ENCODE measurements around the gene PXT1.
"Not testable (repeated sequence)": the region's sequence is repeated elsewhere in the genome, so short reads cannot be mapped to it uniquely, and the experiment has no call there.

PXT1 gene

GRCh38 chr6:36372088-36372487 lies 70.6 kb downstream of the PXT1 start:
- H3K27me3 ChIP-seq (ENCODE audit: control insufficient read depth, insufficient read depth, low read length, poor library complexity, severe bottlenecking): no peaks in the 10 kb centered on the region
- H3K4me1 ChIP-seq (ENCODE audit: control insufficient read depth, insufficient read depth, low read length): no peaks in the 10 kb centered on the region
- H3K36me3 ChIP-seq (ENCODE audit: control insufficient read depth, insufficient read depth, low read length): no peaks in the 10 kb centered on the region
- WGBS, 2 experiments: 94 to 95% methylated on average over 6 of the region's 6 CpGs
- no peaks in the 10 kb centered on the region for H3K9me3 ChIP-seq (ENCODE audit: control insufficient read depth, low read length)
- no peak overlapping the region for H3K27ac ChIP-seq (ENCODE audit: insufficient read depth, low read depth, low read length, poor library complexity, severe bottlenecking)
- H3K4me3 ChIP-seq (ENCODE audit: insufficient read depth, low read depth, low read length): no peak overlapping the region

GRCh38 chr6:36371211-36371610 lies 71.4 kb downstream of the PXT1 start:
- H3K27me3 ChIP-seq (ENCODE audit: control insufficient read depth, insufficient read depth, low read length, poor library complexity, severe bottlenecking): no peaks in the 10 kb centered on the region
- no peak overlapping the region for H3K4me3 ChIP-seq (ENCODE audit: insufficient read depth, low read depth, low read length)
- H3K27ac ChIP-seq (ENCODE audit: insufficient read depth, low read depth, low read length, poor library complexity, severe bottlenecking): no peak overlapping the region
- no peaks in the 10 kb centered on the region for H3K36me3 ChIP-seq (ENCODE audit: control insufficient read depth, insufficient read depth, low read length)
- WGBS, 2 experiments: 81 to 88% methylated on average over 9 of the region's 9 CpGs
- H3K4me1 ChIP-seq (ENCODE audit: control insufficient read depth, insufficient read depth, low read length): no peaks in the 10 kb centered on the region
- no peaks in the 10 kb centered on the region for H3K9me3 ChIP-seq (ENCODE audit: control insufficient read depth, low read length)

GRCh38 chr6:36370638-36371037 lies 72.0 kb downstream of the PXT1 start:
- Histone ChIP-seq H3K36me3 (ENCODE audit: control insufficient read depth, insufficient read depth, low read length) (no peaks in the 10 kb centered on the region), H3K4me1 (ENCODE audit: control insufficient read depth, insufficient read depth, low read length) (no peaks in the 10 kb centered on the region), H3K27ac (ENCODE audit: insufficient read depth, low read depth, low read length, poor library complexity, severe bottlenecking) (no peak overlapping the region), H3K9me3 (ENCODE audit: control insufficient read depth, low read length) (no peaks in the 10 kb centered on the region), H3K27me3 (ENCODE audit: control insufficient read depth, insufficient read depth, low read length, poor library complexity, severe bottlenecking) (no peaks in the 10 kb centered on the region), H3K4me3 (ENCODE audit: insufficient read depth, low read depth, low read length) (no peak overlapping the region)
- 85 to 92% methylated on average over 2 of the region's 2 CpGs for WGBS, 2 experiments

GRCh38 chr6:36368921-36369865 lies 73.5 kb downstream of the PXT1 start:
- Histone ChIP-seq H3K4me1 (ENCODE audit: control insufficient read depth, insufficient read depth, low read length) (no peaks in the 10 kb centered on the region), H3K36me3 (ENCODE audit: control insufficient read depth, insufficient read depth, low read length) (no peaks in the 10 kb centered on the region), H3K4me3 (ENCODE audit: insufficient read depth, low read depth, low read length) (no peak overlapping the region), H3K9me3 (ENCODE audit: control insufficient read depth, low read length) (no peaks in the 10 kb centered on the region), H3K27me3 (ENCODE audit: control insufficient read depth, insufficient read depth, low read length, poor library complexity, severe bottlenecking) (no peaks in the 10 kb centered on the region), H3K27ac (ENCODE audit: insufficient read depth, low read depth, low read length, poor library complexity, severe bottlenecking) (no peak overlapping the region)
- WGBS, 2 experiments: 90% methylated on average over 13 to 14 of the region's 14 CpGs

- 88 to 89% methylated on average over 1 of the region's 1 CpG for WGBS, 2 experiments
These were observed 74.2 kb downstream of the PXT1 start for GRCh38 chr6:36368421-36368820.

GRCh38 chr6:36367743-36368142 lies 74.9 kb downstream of the PXT1 start:
- Histone ChIP-seq H3K27ac (ENCODE audit: insufficient read depth, low read depth, low read length, poor library complexity, severe bottlenecking) (no peak overlapping the region), H3K27me3 (ENCODE audit: control insufficient read depth, insufficient read depth, low read length, poor library complexity, severe bottlenecking) (no peaks in the 10 kb centered on the region), H3K4me1 (ENCODE audit: control insufficient read depth, insufficient read depth, low read length) (no peaks in the 10 kb centered on the region), H3K9me3 (ENCODE audit: control insufficient read depth, low read length) (no peaks in the 10 kb centered on the region), H3K4me3 (ENCODE audit: insufficient read depth, low read depth, low read length) (no peak overlapping the region), H3K36me3 (ENCODE audit: control insufficient read depth, insufficient read depth, low read length) (no peaks in the 10 kb centered on the region)
- 87 to 93% methylated on average over 3 of the region's 3 CpGs for WGBS, 2 experiments

More at GRCh38 chr6:36368421-36368820, 74.2 kb downstream of the PXT1 start:
- Histone ChIP-seq H3K4me1 (ENCODE audit: control insufficient read depth, insufficient read depth, low read length) (no peaks in the 10 kb centered on the region), H3K27me3 (ENCODE audit: control insufficient read depth, insufficient read depth, low read length, poor library complexity, severe bottlenecking) (no peaks in the 10 kb centered on the region), H3K4me3 (ENCODE audit: insufficient read depth, low read depth, low read length) (no peak overlapping the region), H3K9me3 (ENCODE audit: control insufficient read depth, low read length) (no peaks in the 10 kb centered on the region), H3K36me3 (ENCODE audit: control insufficient read depth, insufficient read depth, low read length) (no peaks in the 10 kb centered on the region), H3K27ac (ENCODE audit: insufficient read depth, low read depth, low read length, poor library complexity, severe bottlenecking) (no peak overlapping the region)

GRCh38 chr6:36364669-36365479 lies 77.8 kb downstream of the PXT1 start:
- Histone ChIP-seq H3K4me1 (ENCODE audit: control insufficient read depth, insufficient read depth, low read length) (no peaks in the 10 kb centered on the region), H3K4me3 (ENCODE audit: insufficient read depth, low read depth, low read length) (no peak overlapping the region), H3K9me3 (ENCODE audit: control insufficient read depth, low read length) (no peaks in the 10 kb centered on the region), H3K27ac (ENCODE audit: insufficient read depth, low read depth, low read length, poor library complexity, severe bottlenecking) (no peak overlapping the region), H3K27me3 (ENCODE audit: control insufficient read depth, insufficient read depth, low read length, poor library complexity, severe bottlenecking) (no peaks in the 10 kb centered on the region), H3K36me3 (ENCODE audit: control insufficient read depth, insufficient read depth, low read length) (no peaks in the 10 kb centered on the region)
- WGBS, 2 experiments: 92% methylated on average over 18 to 19 of the region's 19 CpGs

- H3K9me3 ChIP-seq (ENCODE audit: control insufficient read depth, low read length); H3K36me3 ChIP-seq (ENCODE audit: control insufficient read depth, insufficient read depth, low read length); H3K27ac ChIP-seq (ENCODE audit: insufficient read depth, low read depth, low read length, poor library complexity, severe bottlenecking); H3K27me3 ChIP-seq (ENCODE audit: control insufficient read depth, insufficient read depth, low read length, poor library complexity, severe bottlenecking); H3K4me3 ChIP-seq (ENCODE audit: insufficient read depth, low read depth, low read length); H3K4me1 ChIP-seq (ENCODE audit: control insufficient read depth, insufficient read depth, low read length): not testable (repeated sequence)
- 94 to 97% methylated on average over 34 of the region's 34 CpGs for WGBS, 2 experiments
These were observed 78.5 kb downstream of the PXT1 start for GRCh38 chr6:36364061-36364635.

GRCh38 chr6:36363371-36363752 lies 79.3 kb downstream of the PXT1 start:
- not testable (repeated sequence) for H3K4me1 ChIP-seq (ENCODE audit: control insufficient read depth, insufficient read depth, low read length); H3K36me3 ChIP-seq (ENCODE audit: control insufficient read depth, insufficient read depth, low read length); H3K9me3 ChIP-seq (ENCODE audit: control insufficient read depth, low read length); H3K4me3 ChIP-seq (ENCODE audit: insufficient read depth, low read depth, low read length); H3K27me3 ChIP-seq (ENCODE audit: control insufficient read depth, insufficient read depth, low read length, poor library complexity, severe bottlenecking); H3K27ac ChIP-seq (ENCODE audit: insufficient read depth, low read depth, low read length, poor library complexity, severe bottlenecking)
- 91 to 93% methylated on average over 12 to 13 of the region's 13 CpGs for WGBS, 2 experiments

Data from ectodermal cell (in vitro differentiated cells).